PFSK-1 (cell line): ENCODE data around the gene SLC16A2.

ENCODE experiments used
- FOXP2 ChIP-seq: optimal IDR thresholded peaks from 2 replicates; pipeline ENCODE3; 2011; ENCODE audit warnings: borderline replicate concordance, control low read depth, inconsistent platforms; ENCODE audit not compliant: insufficient read depth; ENCODE audit errors: extremely low read length, extremely low read depth
- POLR2AphosphoS5 ChIP-seq: IDR thresholded peaks from 2 replicates; pipeline ENCODE4 v1.6.1; 2012; ENCODE audit warnings: low read depth, mild to moderate bottlenecking, control low read depth, low read length, moderate library complexity
- REST ChIP-seq, 2 experiments: IDR thresholded peaks; 2 replicates each; pipeline versions ENCODE4 v1.6.1 to v1.8.0; 2011 to 2012; ENCODE audit warnings: low read depth in 2 of 2, low read length in 2 of 2, control low read depth in 1 of 2, inconsistent platforms in 1 of 2, mild to moderate bottlenecking in 1 of 2, moderate library complexity in 1 of 2; ENCODE audit not compliant: insufficient read depth in 1 of 2
- SIN3A ChIP-seq: IDR thresholded peaks from 2 replicates; pipeline ENCODE4 v1.6.1; 2012; ENCODE audit warnings: mild to moderate bottlenecking, low read length, moderate library complexity, borderline replicate concordance; ENCODE audit not compliant: insufficient read depth
- TAF1 ChIP-seq: IDR thresholded peaks from 2 replicates; pipeline ENCODE4 v1.6.1; 2012; ENCODE audit warnings: low read length, control low read depth, borderline replicate concordance; ENCODE audit not compliant: insufficient read depth

The SLC16A2 gene

GRCh38 chrX:74526764-74527163, 105.5 kb downstream of the SLC16A2 start:
- no peak for TF ChIP-seq TAF1
- TF ChIP-seq SIN3A, result no peak
- no peak for TF ChIP-seq REST (IDR thresholded peaks at IDR 0.05; ENCODE audit: insufficient read depth in 1 of 2, low read depth in 2 of 2, low read length in 2 of 2)
- no peak for TF ChIP-seq POLR2AphosphoS5
- no peak for TF ChIP-seq FOXP2

GRCh38 chrX:74527350-74527749, 106.1 kb downstream of the SLC16A2 start:
- TF ChIP-seq SIN3A (no peak), FOXP2 (no peak), TAF1 (no peak), REST (IDR thresholded peaks at IDR 0.05; ENCODE audit: insufficient read depth in 1 of 2, low read depth in 2 of 2, low read length in 2 of 2) (no peak), POLR2AphosphoS5 (no peak)

- no peak for TF ChIP-seq FOXP2
- TF ChIP-seq TAF1, result no peak
- TF ChIP-seq POLR2AphosphoS5, result no peak
- TF ChIP-seq SIN3A, result no peak
- no peak for TF ChIP-seq REST (IDR thresholded peaks at IDR 0.05; ENCODE audit: insufficient read depth in 1 of 2, low read depth in 2 of 2, low read length in 2 of 2)
Measured at GRCh38 chrX:74529311-74529710, 108.0 kb downstream of the SLC16A2 start.

- TF ChIP-seq SIN3A, result no peak
Measured at GRCh38 chrX:74531081-74531480, 109.8 kb downstream of the SLC16A2 start.

GRCh38 chrX:74534569-74535038, 113.3 kb downstream of the SLC16A2 start:
- TF ChIP-seq FOXP2 (no peak), SIN3A (no peak), TAF1 (no peak), POLR2AphosphoS5 (no peak), REST (IDR thresholded peaks at IDR 0.05; ENCODE audit: insufficient read depth in 1 of 2, low read depth in 2 of 2, low read length in 2 of 2) (no peak)
